Heart left ventricle (tissue), 16 donors: Measurements from ENCODE around the gene ACVRL1. TPM values are rescaled to one million over a fixed set of nuclear protein-coding genes. Genes with fewer than 3 reads are reported as not detected.

Experiments
- ATAC-seq, 4 donors: fragments of 200-7000 bp; cut with Tn5 transposase; one replicate each; pipeline ENCODE4 v1.9.1; 2020 to 2022; ENCODE audit warnings: moderate library complexity in 4 of 4, mild to moderate bottlenecking in 3 of 4, moderate number of reproducible peaks in 1 of 4
- DNase-seq, 5 donors: peaks; one replicate each; pipeline ENCODE4 v3.0.0-alpha.2; 2020
- H3K27ac ChIP-seq, 12 donors: fragments of 200-600 bp; sonication (generic) in 4 of 12; one replicate each; pipeline versions ENCODE4 v1.5.0 to v1.8.0; 2016 to 2022; ENCODE audit warnings: mild to moderate bottlenecking in 2 of 12
- H3K27me3 ChIP-seq, 9 donors: fragments of 200-600 bp; sonication (generic) in 2 of 9; one replicate each; pipeline versions ENCODE4 v1.5.1 to v1.8.0; 2016 to 2022; ENCODE audit warnings: mild to moderate bottlenecking in 3 of 9
- H3K36me3 ChIP-seq, 9 donors: fragments of 200-600 bp; sonication (generic) in 2 of 9; one replicate each; pipeline versions ENCODE4 v1.5.0 to v1.8.0; 2018 to 2022; ENCODE audit warnings: mild to moderate bottlenecking in 2 of 9
- H3K4me1 ChIP-seq, 12 donors: fragments of 200-600 bp; sonication (generic) in 4 of 12; one replicate each; pipeline versions ENCODE4 v1.5.0 to v1.8.0; 2016 to 2022; ENCODE audit warnings: mild to moderate bottlenecking in 3 of 12
- H3K4me3 ChIP-seq, 12 donors: fragments of 200-600 bp; sonication (generic) in 4 of 12; one replicate each; pipeline versions ENCODE4 v1.5.0 to v1.8.0; 2017 to 2022; ENCODE audit warnings: mild to moderate bottlenecking in 9 of 12, moderate library complexity in 4 of 12
- H3K9me3 ChIP-seq, 12 donors: fragments of 200-600 bp; sonication (generic) in 4 of 12; one replicate each; pipeline versions ENCODE4 v1.5.0 to v1.8.0; 2016 to 2022; ENCODE audit warnings: mild to moderate bottlenecking in 1 of 12
- POLR2A ChIP-seq, 2 donors: fragments of 450-650 bp; IDR thresholded peaks; one replicate each; pipeline ENCODE4 v1.6.1; 2017; ENCODE audit warnings: antibody characterized with exemption in 2 of 2, mild to moderate bottlenecking in 2 of 2, moderate library complexity in 2 of 2
- WGBS, 4 donors: extraction: QIAGEN DNeasy Blood & Tissue Kit in 2 of 4; methylation state at CpG; one replicate each; pipeline versions ENCODE4 v1.1.5 to v1.1.7; 2013 to 2018; 5-methylcytosine and 5-hydroxymethylcytosine counted together
- intact Hi-C, 10 donors: fragments of 100-400 bp; cut with DNase I; formaldehyde crosslinking; loops; one replicate each; pipeline versions ENCODE4 v1.11.1 to v1.14.2; 2022
- polyA plus RNA-seq, 2 donors: library from polyadenylated mRNA; stranded (reverse); fragments of 200-250 nt; gene quantifications; one replicate each; pipeline ENCODE4 v1.2.3, GENCODE V29; 2013
- total RNA-seq, 9 donors: library from RNA; depleted of rRNA in 2 of 9; stranded (reverse); fragments of >200 nt in 2 of 9; fragmentation: NEBNext Ultra II Directional in 3 of 9; extraction: Animal tissue kit (Norgen Biotek cat#: 25700) in 3 of 9; gene quantifications; one replicate each; pipeline versions ENCODE4 v1.1.0 to v1.2.4, GENCODE V29; 2016 to 2023
- TF ChIP-seq, protein P1 (sequence below), 12 donors: fragments of 200-600 bp; sonication (generic) in 4 of 12; IDR thresholded peaks; one replicate each; pipeline versions ENCODE4 v1.5.0 to v1.8.0; 2018 to 2022; ENCODE audit warnings: antibody characterized with exemption in 12 of 12, mild to moderate bottlenecking in 5 of 12
- donor health status: ischemic (EF 13 %, LVEDD 7.1; RV severe dilation, severe dysfunction).
- donor health status: healthy with polysubstance abuse.
- donor health status: DM: no; HTN: yes; CAD: no.
- donor health status: DM: no; HTN: no; CAD: no.
- donor health status: ischemic (EF 25% LVEDD 6.9; RV normal size, moderate dysfunction).
- donor health status: ischemic (EF 25% LVEDD 5.7; RV mildly dilated, moderate dysfunction).
- donor health status: healthy.
- donor health status: DM: yes; HTN: yes; CAD: no.
- donor health status: ischemic (EF 35%, LVEDD 5.7; RV mildly dilated, moderate dysfunction).
- donor health status: nonischemic (EF 11% LVEDD 7.7; RV severe dilation, severe dysfunction).
- donor health status: DM: yes; HTN: yes; CAD: no.
- donor health status: PGD.
- donor health status: ischemic (EF 29% LVEDD 5.4; RV normal size, mild dysfunction).
- donor health status: nonischemic (EF 23%, LVEDD 6.1; RV moderate dilation, normal function).

The ACVRL1 gene
- total and polyA plus RNA-seq, 11 donors = 20.5 to 116 (median 33.4) TPM

DNA sequence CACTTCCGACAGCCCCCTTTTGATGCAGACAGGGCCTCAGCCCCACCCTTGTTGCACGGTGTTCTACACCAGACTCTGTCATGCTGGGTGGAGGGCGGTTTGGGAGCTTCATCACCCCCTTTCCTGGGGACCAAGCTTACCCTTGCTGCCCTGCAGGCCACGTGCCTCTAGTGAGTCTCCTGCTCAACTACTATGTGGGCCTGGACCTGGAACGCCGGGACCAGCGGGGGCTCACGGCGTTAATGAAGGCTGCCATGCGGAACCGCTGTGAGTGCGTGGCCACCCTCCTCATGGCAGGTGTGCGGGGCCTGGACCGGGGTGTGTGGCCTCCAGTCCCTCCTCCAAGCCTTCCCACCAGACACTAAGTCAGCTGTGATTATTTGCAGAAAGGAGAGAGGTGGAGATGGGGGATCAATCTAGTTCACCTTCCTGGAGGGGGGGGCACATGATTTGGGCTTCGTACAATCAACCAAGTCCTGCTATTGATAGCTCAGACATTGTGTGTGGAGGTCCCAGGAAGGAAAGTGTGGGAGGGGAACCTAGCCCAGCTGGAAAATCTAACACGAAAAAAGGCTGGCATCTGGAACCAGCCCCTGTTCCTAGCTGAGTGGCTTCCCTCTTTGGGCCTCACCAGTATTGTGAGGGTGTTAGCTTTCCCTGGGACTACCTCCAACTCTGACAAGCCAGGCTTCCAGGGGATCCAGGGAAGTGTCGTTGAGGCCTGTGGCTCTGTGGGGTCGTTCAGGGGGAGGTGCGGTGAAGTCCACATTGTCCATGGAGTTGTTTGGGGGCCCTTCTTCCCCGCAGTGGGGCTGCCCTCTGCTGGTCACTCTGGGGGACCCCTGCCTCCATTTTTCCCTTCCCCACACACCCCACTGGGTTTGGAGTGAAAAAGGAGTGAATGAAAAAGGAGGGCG, 17.8 kb upstream of the ACVRL1 start:
- no peaks in the 10 kb centered on the region for H3K9me3 ChIP-seq
- intact Hi-C loops = loop anchor here in 2 of 10 donors (5.0 to 10.0 kb wide), 3 partner anchors 38 to 235 kb away; no protein-coding TSS in a partner anchor
- peaks cover 3 to 25% (median 12%) of the 10 kb centered on the region in 12 donors for H3K4me1 ChIP-seq
- 80 to 85% (median 84%) methylated on average over 14 to 21 of the region's 21 CpGs for WGBS, 4 donors
- H3K4me3 ChIP-seq = no peak overlapping the region
- no peaks in the 10 kb centered on the region for H3K27me3 ChIP-seq
- no peak for ATAC-seq
- no peak for TF ChIP-seq POLR2A (IDR thresholded peaks at IDR 0.05)
- TF ChIP-seq, protein P1, sequence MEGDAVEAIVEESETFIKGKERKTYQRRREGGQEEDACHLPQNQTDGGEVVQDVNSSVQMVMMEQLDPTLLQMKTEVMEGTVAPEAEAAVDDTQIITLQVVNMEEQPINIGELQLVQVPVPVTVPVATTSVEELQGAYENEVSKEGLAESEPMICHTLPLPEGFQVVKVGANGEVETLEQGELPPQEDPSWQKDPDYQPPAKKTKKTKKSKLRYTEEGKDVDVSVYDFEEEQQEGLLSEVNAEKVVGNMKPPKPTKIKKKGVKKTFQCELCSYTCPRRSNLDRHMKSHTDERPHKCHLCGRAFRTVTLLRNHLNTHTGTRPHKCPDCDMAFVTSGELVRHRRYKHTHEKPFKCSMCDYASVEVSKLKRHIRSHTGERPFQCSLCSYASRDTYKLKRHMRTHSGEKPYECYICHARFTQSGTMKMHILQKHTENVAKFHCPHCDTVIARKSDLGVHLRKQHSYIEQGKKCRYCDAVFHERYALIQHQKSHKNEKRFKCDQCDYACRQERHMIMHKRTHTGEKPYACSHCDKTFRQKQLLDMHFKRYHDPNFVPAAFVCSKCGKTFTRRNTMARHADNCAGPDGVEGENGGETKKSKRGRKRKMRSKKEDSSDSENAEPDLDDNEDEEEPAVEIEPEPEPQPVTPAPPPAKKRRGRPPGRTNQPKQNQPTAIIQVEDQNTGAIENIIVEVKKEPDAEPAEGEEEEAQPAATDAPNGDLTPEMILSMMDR (IDR thresholded peaks at IDR 0.05) = peak in 3 of 12 donors; percentile 10 to 13 (median 12)
- peak in 2 of 5 donors; percentile 18 to 37 for DNase-seq
- no peak overlapping the region for H3K27ac ChIP-seq
- H3K36me3 ChIP-seq = no peaks in the 10 kb centered on the region

- DNase-seq = peak in 1 of 5 donors; percentile 35
- 92 to 100% (median 95%) methylated on average over 1 to 2 of the region's 2 CpGs for WGBS, 4 donors
These were observed 17.2 kb upstream of the ACVRL1 start for GRCh38 chr12:51890133-51890464.

DNA sequence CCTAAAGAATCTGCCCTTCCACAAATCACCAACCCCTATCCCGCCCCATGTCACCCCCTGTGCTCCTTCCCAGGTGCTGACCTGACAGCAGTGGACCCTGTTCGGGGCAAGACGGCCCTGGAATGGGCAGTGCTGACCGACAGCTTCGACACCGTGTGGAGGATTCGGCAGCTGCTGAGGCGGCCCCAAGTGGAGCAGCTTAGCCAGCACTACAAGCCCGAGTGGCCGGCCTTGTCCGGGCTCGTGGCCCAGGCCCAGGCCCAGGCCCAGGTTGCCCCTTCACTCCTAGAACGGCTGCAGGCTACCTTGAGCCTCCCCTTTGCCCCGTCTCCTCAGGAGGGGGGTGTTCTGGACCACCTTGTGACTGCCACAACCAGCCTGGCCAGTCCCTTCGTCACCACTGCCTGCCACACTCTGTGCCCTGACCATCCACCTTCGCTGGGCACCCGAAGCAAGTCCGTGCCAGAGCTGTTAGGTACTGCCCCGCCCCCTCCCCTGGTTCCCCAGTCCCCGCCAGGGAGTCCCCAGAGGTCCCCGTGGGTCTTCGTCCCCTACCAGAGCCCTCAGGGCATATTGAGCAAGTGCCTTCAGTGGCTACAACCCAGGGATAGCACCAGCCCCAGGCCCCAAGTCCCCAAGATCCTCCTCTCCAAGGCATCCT, 16.7 kb upstream of the ACVRL1 start:
- intact Hi-C loops = loop anchor here in 2 of 10 donors (5.0 to 10.0 kb wide), 3 partner anchors 37 to 234 kb away; no protein-coding TSS in a partner anchor
- no peak for TF ChIP-seq POLR2A (IDR thresholded peaks at IDR 0.05)
- TF ChIP-seq, protein P1 (IDR thresholded peaks at IDR 0.05) = no peak
- no peak for ATAC-seq

More at GRCh38 chr12:51890133-51890464, 17.2 kb upstream of the ACVRL1 start:
- Histone ChIP-seq H3K36me3 (no peaks in the 10 kb centered on the region), H3K27me3 (no peaks in the 10 kb centered on the region), H3K9me3 (no peaks in the 10 kb centered on the region), H3K4me3 (no peak overlapping the region), H3K27ac (no peak overlapping the region), H3K4me1 (peaks cover 3 to 30% (median 14%) of the 10 kb centered on the region in 12 donors)
- no peak for ATAC-seq
- intact Hi-C loops = loop anchor here in 2 of 10 donors (5.0 to 10.0 kb wide), 3 partner anchors 37 to 235 kb away; no protein-coding TSS in a partner anchor
- TF ChIP-seq POLR2A (IDR thresholded peaks at IDR 0.05) = no peak
- TF ChIP-seq, protein P1 (IDR thresholded peaks at IDR 0.05) = no peak

GRCh38 chr12:51891843-51892242, 15.5 kb upstream of the ACVRL1 start:
- TF ChIP-seq, protein P1 (IDR thresholded peaks at IDR 0.05) = peak; percentile 23 to 55 (median 39)
- no peak for TF ChIP-seq POLR2A (IDR thresholded peaks at IDR 0.05)
- H3K4me3 ChIP-seq = no peak overlapping the region
- ATAC-seq (no peak), DNase-seq (no peak)
- peaks cover 3 to 29% (median 18%) of the 10 kb centered on the region in 12 donors for H3K4me1 ChIP-seq
- H3K9me3 ChIP-seq = no peaks in the 10 kb centered on the region
- H3K36me3 ChIP-seq = no peaks in the 10 kb centered on the region
- H3K27ac ChIP-seq = no peak overlapping the region
- no peaks in the 10 kb centered on the region for H3K27me3 ChIP-seq
- intact Hi-C loops = loop anchor here in 3 of 10 donors (1.0 to 10.0 kb wide), 4 partner anchors 35 to 233 kb away; no protein-coding TSS in a partner anchor

More for the DNA sequence above, 16.7 kb upstream of the ACVRL1 start:
- Histone ChIP-seq H3K27ac (no peak overlapping the region), H3K27me3 (no peaks in the 10 kb centered on the region), H3K36me3 (no peaks in the 10 kb centered on the region), H3K4me3 (no peak overlapping the region), H3K4me1 (peaks cover 3 to 31% (median 18%) of the 10 kb centered on the region in 12 donors), H3K9me3 (no peaks in the 10 kb centered on the region)
- WGBS, 4 donors = 91 to 96% (median 94%) methylated on average over 20 to 22 of the region's 22 CpGs
- peak in 3 of 5 donors; percentile 24 to 60 (median 25) for DNase-seq
